RWPE1 (cell line): ENCODE results near the gene TCP10L.

Experiments used
- CTCF ChIA-PET: fragments of 350-600 bp; sonication (Branson Sonifier 250); formaldehyde crosslinking; extraction: SDS; loops from one replicate; lab custom pipeline; 2021; lab: Yijun Ruan, JAX
- POLR2A ChIA-PET: fragments of 400-600 bp; formaldehyde crosslinking; extraction: SDS; loops from one replicate; lab custom pipeline; 2020; ENCODE audit warnings: antibody characterized with exemption; ENCODE audit not compliant: low non-redundant PET; lab: Yijun Ruan, JAX
- DNase-seq: peaks from one replicate; pipeline ENCODE4 v3.0.0; 2012; ENCODE audit warnings: low spot score
- H3K27ac ChIP-seq: fragments of 450-650 bp; 2 replicates; pipeline ENCODE4 v1.5.1; 2017
- CTCF ChIP-seq: fragments of 450-650 bp; conservative IDR thresholded peaks from 2 replicates; pipeline ENCODE4 v1.5.1; 2017; ENCODE audit warnings: low read depth, mild to moderate bottlenecking

Gene TCP10L

DNA sequence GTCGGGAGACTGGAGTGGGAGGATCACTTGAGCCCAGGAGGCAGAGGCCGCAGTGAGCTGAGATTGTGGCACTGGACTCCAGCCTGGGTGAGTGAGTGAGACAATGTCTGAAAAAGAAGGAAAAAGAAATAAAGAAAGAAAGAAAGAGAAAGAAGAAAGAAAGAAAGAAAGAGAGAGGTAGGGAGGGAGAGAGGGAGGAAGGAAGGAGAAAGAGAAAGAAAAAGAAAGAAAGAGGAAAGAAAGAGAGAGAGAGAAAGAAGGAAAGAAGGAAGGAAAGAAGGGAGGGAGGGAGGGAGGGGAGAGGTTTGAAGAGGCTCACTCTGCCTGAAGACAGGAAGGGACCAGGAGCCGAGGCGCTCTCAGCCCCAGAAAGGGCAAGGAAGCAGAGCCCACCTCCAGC, 4.8 kb upstream of the TCP10L start:
- TF ChIP-seq CTCF = no peak
- POLR2A ChIA-PET = no interaction called here
- CTCF ChIA-PET = no interaction called here
- DNase-seq = no peak
- no peak overlapping the region for H3K27ac ChIP-seq

DNA sequence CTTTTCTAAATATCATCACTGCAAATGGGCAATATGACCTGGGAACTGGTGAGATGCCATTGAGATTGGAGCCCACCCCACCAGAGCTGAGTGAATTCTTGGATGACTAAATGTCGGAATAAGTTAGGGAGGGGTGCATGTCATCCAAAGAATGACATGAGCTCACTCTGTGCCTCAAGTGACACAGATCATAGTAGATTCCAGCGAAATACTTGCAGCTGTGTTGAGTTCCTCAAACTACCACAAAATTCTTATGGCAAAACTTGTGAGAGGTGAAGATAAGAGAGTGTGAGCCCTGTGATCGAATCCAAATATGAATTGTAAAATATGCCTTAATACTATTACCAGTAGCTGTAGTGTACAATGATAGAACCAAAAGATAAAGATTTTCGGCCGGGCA, 2.3 kb upstream of the TCP10L start:
- DNase-seq = no peak
- CTCF ChIA-PET = interaction anchor here (0.5 to 2.5 kb wide), 3 partner anchors 13 to 204 kb away, joined by 3 to 7 read pairs (median 3); no protein-coding TSS in a partner anchor
- TF ChIP-seq CTCF = no peak
- POLR2A ChIA-PET = no interaction called here
- no peak overlapping the region for H3K27ac ChIP-seq

- TF ChIP-seq CTCF = no peak
- ChIA-PET CTCF (interaction anchor here (2.5 kb wide), 1 partner anchor 14 kb away, joined by 7 read pairs; no protein-coding TSS in a partner anchor), POLR2A (no interaction called here)
- H3K27ac ChIP-seq = no peak overlapping the region
- no peak for DNase-seq
Observed at GRCh38 chr21:32587120-32587519, 1.8 kb upstream of the TCP10L start.

GRCh38 chr21:32585970-32586369, 647 bp upstream of the TCP10L start:
- TF ChIP-seq CTCF = no peak
- CTCF ChIA-PET = interaction anchor here (1.5 kb wide), 1 partner anchor 15 kb away, joined by 3 read pairs; no protein-coding TSS in a partner anchor
- POLR2A ChIA-PET = no interaction called here

GRCh38 chr21:32584472-32584871, 851 bp downstream of the TCP10L start:
- POLR2A ChIA-PET = no interaction called here
- CTCF ChIA-PET = interaction anchor here (1.5 kb wide), 1 partner anchor 17 kb away, joined by 3 read pairs; no protein-coding TSS in a partner anchor
- no peak overlapping the region for H3K27ac ChIP-seq
- DNase-seq = no peak
- no peak for TF ChIP-seq CTCF

More at GRCh38 chr21:32585970-32586369, 647 bp upstream of the TCP10L start:
- DNase-seq = no peak
- H3K27ac ChIP-seq = no peak overlapping the region

DNA sequence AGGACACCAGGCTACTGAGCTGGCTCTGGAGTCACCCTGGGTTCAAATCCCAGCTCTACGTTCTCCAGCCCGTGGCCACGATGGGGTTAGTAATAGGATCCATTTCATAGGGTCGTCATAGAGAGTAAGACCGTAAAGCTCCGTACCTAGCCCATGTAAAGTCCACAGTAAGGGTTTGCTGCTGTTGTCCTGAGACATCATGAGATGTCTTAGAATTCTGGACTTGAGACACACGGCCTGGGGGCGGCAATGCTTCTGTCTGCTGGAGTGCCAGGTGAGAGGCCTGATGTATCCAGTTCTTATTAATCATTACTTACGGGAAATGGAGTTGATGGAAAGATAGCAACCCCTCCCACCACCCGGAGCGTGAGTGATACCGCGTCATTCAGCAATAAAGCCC, 3.6 kb downstream of the TCP10L start:
- POLR2A ChIA-PET = no interaction called here
- H3K27ac ChIP-seq = no peak overlapping the region
- CTCF ChIA-PET = no interaction called here
- DNase-seq = no peak
- no peak for TF ChIP-seq CTCF
